HepG2 (cell line): Measurements from ENCODE around the gene RPRD1A. TPM values are rescaled to one million over a fixed set of nuclear protein-coding genes. Genes with fewer than 3 reads are reported as not detected.
A peak's percentile ranks its signal among the peaks of the same experiment; 100 is the strongest.

Experiments
- ATAC-seq: fragments of 200-7000 bp; cut with Tn5 transposase; 3 replicates; pipeline ENCODE4 v1.9.1; 2020; ENCODE audit warnings: mild to moderate bottlenecking, moderate library complexity
- BruUV-seq: library from RNA; stranded (reverse); fragments of 400-500 nt; replicated peaks from 2 replicates; lab custom pipeline; 2021; lab: Mats Ljungman, UMichigan
- CTCF ChIA-PET: fragments of 300-600 bp; formaldehyde crosslinking; extraction: SDS; loops from one replicate; lab custom pipeline; 2021; ENCODE audit warnings: low total read pairs, inconsistent platforms, low intra/inter-chr PET ratio; lab: Yijun Ruan, JAX
- POLR2A ChIA-PET: fragments of 350-600 bp; sonication (Branson Sonifier 250); formaldehyde crosslinking; loops from one replicate; lab custom pipeline; 2020; ENCODE audit warnings: antibody characterized with exemption, inconsistent platforms; lab: Yijun Ruan, JAX
- DNase-seq: peaks from one replicate; pipeline ENCODE4 v3.0.0-alpha.2; 2015; ENCODE audit warnings: low spot score
- FAIRE-seq: peaks from 3 replicates; lab custom pipeline; 2011; peaks lifted over from hg19 to GRCh38; lab: Jason Lieb, UNC
- H2AFZ ChIP-seq: one replicate; pipeline ENCODE4 v1.6.1; 2011; ENCODE audit warnings: low read length, inconsistent platforms
- H3K27ac ChIP-seq: fragments of 300-600 bp; 3 replicates; pipeline ENCODE4 v1.8.0; 2011; ENCODE audit warnings: mixed run types, mild to moderate bottlenecking, mixed read lengths, low read length, inconsistent platforms; ENCODE audit not compliant: insufficient read depth; ENCODE audit errors: extremely low read length
- H3K27me3 ChIP-seq, 2 experiments: fragments of 200-600 bp in 1 of 2; 2 replicates in 1 of 2; 3 replicates in 1 of 2; pipeline versions ENCODE4 v1.6.0 to v1.8.0; 2011; ENCODE audit warnings: low read length in 2 of 2, mild to moderate bottlenecking in 2 of 2, moderate library complexity in 2 of 2, inconsistent platforms in 1 of 2; ENCODE audit not compliant: insufficient read depth in 2 of 2, control insufficient read depth in 1 of 2
- H3K36me3 ChIP-seq, 2 experiments: fragments of 200-600 bp in 1 of 2; replicated peaks in 1 of 2; 2 replicates in 1 of 2; 3 replicates in 1 of 2; pipeline versions ENCODE4 v1.5.1 to v1.8.0; 2011; ENCODE audit warnings: low read length in 2 of 2, inconsistent platforms in 1 of 2; ENCODE audit not compliant: insufficient read depth in 2 of 2, control insufficient read depth in 1 of 2
- H3K4me1 ChIP-seq: 2 replicates; pipeline ENCODE4 v1.5.1; 2012; ENCODE audit warnings: low read length, inconsistent platforms; ENCODE audit not compliant: insufficient read depth
- H3K4me2 ChIP-seq: 2 replicates; pipeline ENCODE4 v1.6.0; 2011; ENCODE audit warnings: low read depth, low read length, inconsistent platforms
- H3K4me3 ChIP-seq, 3 experiments: fragments of 200-600 bp in 1 of 3; sonication (generic), shearing (Covaris generic) in 1 of 3; replicated peaks in 1 of 3; 2 replicates each; pipeline ENCODE4 v1.5.1; 2011 to 2016; ENCODE audit warnings: low read length in 3 of 3, inconsistent platforms in 2 of 3, low read depth in 2 of 3, mild to moderate bottlenecking in 2 of 3, control low read depth in 1 of 3, mixed read lengths in 1 of 3; ENCODE audit not compliant: insufficient read depth in 1 of 3
- H3K79me2 ChIP-seq: one replicate; pipeline ENCODE4 v1.6.1; 2011; ENCODE audit warnings: low read length, inconsistent platforms; ENCODE audit not compliant: insufficient read depth
- H3K9ac ChIP-seq: 2 replicates; pipeline ENCODE4 v1.6.0; 2011; ENCODE audit warnings: mild to moderate bottlenecking, low read depth, low read length, inconsistent platforms; ENCODE audit not compliant: insufficient read depth
- H3K9me3 ChIP-seq: 2 replicates; pipeline ENCODE4 v1.5.1; 2012; ENCODE audit warnings: mild to moderate bottlenecking, low read length
- H4K20me1 ChIP-seq: 2 replicates; pipeline ENCODE4 v1.6.0; 2011; ENCODE audit warnings: inconsistent platforms, mild to moderate bottlenecking, low read length, moderate library complexity; ENCODE audit not compliant: insufficient read depth
- ARID5B ChIP-seq: IDR thresholded peaks from 2 replicates; pipeline ENCODE4 v1.4.0; 2020; ENCODE audit warnings: mild to moderate bottlenecking, missing genetic modification reagents
- CEBPG ChIP-seq: IDR thresholded peaks from 2 replicates; pipeline ENCODE4 v1.6.1; 2016
- FOXA1 ChIP-seq, 2 experiments: fragments of 450-650 bp in 1 of 2; sonication (generic) in 1 of 2; formaldehyde crosslinking in 1 of 2; IDR thresholded peaks; 2 replicates each; pipeline versions ENCODE4 v1.4.0 to v1.6.1; 2016 to 2020; ENCODE audit warnings: missing genetic modification reagents in 1 of 2
- GATAD2A ChIP-seq: IDR thresholded peaks from 2 replicates; pipeline ENCODE4 v1.6.1; 2016
- GTF3A ChIP-seq: sonication (generic); formaldehyde crosslinking; conservative IDR thresholded peaks from 2 replicates; pipeline ENCODE4 v1.4.0; 2020; ENCODE audit warnings: mild to moderate bottlenecking, missing genetic modification reagents
- HNF4A ChIP-seq: sonication (generic); formaldehyde crosslinking; IDR thresholded peaks from 2 replicates; pipeline ENCODE4 v1.4.0; 2020; ENCODE audit warnings: missing genetic modification reagents
- MATR3 ChIP-seq: sonication (generic); formaldehyde crosslinking; IDR thresholded peaks from 2 replicates; pipeline ENCODE4 v1.4.0; 2020; ENCODE audit warnings: missing genetic modification reagents
- NFIB ChIP-seq: sonication (generic); formaldehyde crosslinking; IDR thresholded peaks from 2 replicates; pipeline ENCODE4 v1.9.0; 2021; ENCODE audit warnings: missing genetic modification reagents, mild to moderate bottlenecking, borderline replicate concordance
- PAXIP1 ChIP-seq: sonication (generic); formaldehyde crosslinking; conservative IDR thresholded peaks from 2 replicates; pipeline ENCODE4 v1.4.0; 2020; ENCODE audit warnings: mild to moderate bottlenecking, missing genetic modification reagents, moderate library complexity
- SMARCC2 ChIP-seq: fragments of 450-650 bp; IDR thresholded peaks from 2 replicates; pipeline ENCODE4 v1.6.1; 2017; ENCODE audit warnings: antibody characterized with exemption, mild to moderate bottlenecking
- YY1 ChIP-seq: IDR thresholded peaks from 2 replicates; pipeline ENCODE4 v1.6.1; 2011; ENCODE audit warnings: low read length, low read depth, moderate library complexity, mild to moderate bottlenecking; ENCODE audit not compliant: insufficient read depth, insufficient replicate concordance
- ZBTB21 ChIP-seq: sonication (generic); formaldehyde crosslinking; IDR thresholded peaks from 2 replicates; pipeline ENCODE4 v1.4.0; 2020; ENCODE audit warnings: missing genetic modification reagents
- ZNF124 ChIP-seq: sonication (generic); formaldehyde crosslinking; IDR thresholded peaks from 2 replicates; pipeline ENCODE4 v1.4.0; 2020; ENCODE audit warnings: missing genetic modification reagents
- ZNF580 ChIP-seq: IDR thresholded peaks from 2 replicates; pipeline ENCODE4 v1.6.1; 2016; ENCODE audit warnings: low read depth, borderline replicate concordance
- ZNF652 ChIP-seq: IDR thresholded peaks from 2 replicates; pipeline ENCODE4 v1.6.1; 2016; ENCODE audit warnings: low read depth, borderline replicate concordance
- ZNF780A ChIP-seq: sonication (generic); formaldehyde crosslinking; IDR thresholded peaks from 2 replicates; pipeline ENCODE4 v1.8.0; 2022; ENCODE audit warnings: mild to moderate bottlenecking, missing genetic modification reagents, moderate library complexity
- ZSCAN12 ChIP-seq: sonication (generic); formaldehyde crosslinking; IDR thresholded peaks from 2 replicates; pipeline ENCODE4 v1.9.0; 2021; ENCODE audit warnings: mild to moderate bottlenecking, missing genetic modification reagents
- WGBS: methylation state at CpG from one replicate; pipeline ENCODE4 v1.1.6; 2017; ENCODE audit warnings: low lambda C conversion rate; 5-methylcytosine and 5-hydroxymethylcytosine counted together
- in situ Hi-C: cut with HindIII; loops from 2 replicates; pipeline ENCODE4 v1.10.0; 2017; ENCODE audit warnings: low pct_unique_long_range_greater_than_20kb; ENCODE audit not compliant: extremely low pct_ligation_motif_present
- intact Hi-C: fragments of 100-400 bp; cut with micrococcal nuclease; formaldehyde crosslinking; loops from one replicate; pipeline ENCODE4 v1.10.0; 2022; ENCODE audit not compliant: unreplicated experiment
- polyA plus RNA-seq, 8 experiments: library from polyadenylated mRNA; depleted of rRNA in 3 of 8; stranded (reverse) in 7 of 8; unstranded in 1 of 8; fragments of >200 nt; fragmentation: Illumina TruSeq in 4 of 8; extraction: Trizol in 4 of 8; gene quantifications; 2 replicates each; pipeline versions ENCODE4 v1.2.1 to v1.2.3, GENCODE V29; 2011 to 2016; ENCODE audit warnings: low read depth in 4 of 8, missing spikeins in 1 of 8, mixed read lengths in 1 of 8; ENCODE audit not compliant: insufficient read depth in 1 of 8
- total RNA-seq, 5 experiments: library from RNA; depleted of rRNA; stranded (reverse); fragments of >200 nt; fragmentation: Illumina TruSeq; extraction: Trizol; gene quantifications; 2 replicates each; pipeline ENCODE4 v1.2.3, GENCODE V29; 2016; ENCODE audit warnings: low read depth in 1 of 5
- TF ChIP-seq, protein P1 (sequence below): sonication (generic); formaldehyde crosslinking; IDR thresholded peaks from 2 replicates; pipeline ENCODE4 v1.9.0; 2021; ENCODE audit warnings: missing genetic modification reagents, borderline replicate concordance

The RPRD1A gene
- total and polyA plus RNA-seq, 2 of the 13 experiments (the other 11 are each of a cell fraction or from before 2014, with no cell fraction given): 42.5 to 78.2 TPM

- H3K9ac ChIP-seq: no peak overlapping the region
- CTCF ChIA-PET: no interaction called here
- BruUV-seq: no TSS peak
- DNase-seq (peak; percentile 33), FAIRE-seq (no peak), ATAC-seq (peak; percentile 63)
- H3K9me3 ChIP-seq: no peaks in the 10 kb centered on the region
- no peaks in the 10 kb centered on the region for H3K79me2 ChIP-seq
- H3K36me3 ChIP-seq: no peaks in the 10 kb centered on the region
- peaks cover 13% of the 10 kb centered on the region for H3K4me1 ChIP-seq
- H3K4me2 ChIP-seq: no peak overlapping the region
- no peak overlapping the region for H3K27ac ChIP-seq
- H3K27me3 ChIP-seq: no peaks in the 10 kb centered on the region; a peak in 1 of 5 replicates
- intact Hi-C loops (no loop called here), in situ Hi-C loops (no loop called here)
- no peaks in the 10 kb centered on the region for H4K20me1 ChIP-seq
- no peak overlapping the region for H3K4me3 ChIP-seq
- POLR2A ChIA-PET: no interaction called here
- WGBS: 11% methylated on average over 2 of the region's 2 CpGs
- H2AFZ ChIP-seq: no peak overlapping the region
- TF ChIP-seq ZNF780A (CRISPR knock-in tag) (no peak), NFIB (CRISPR knock-in tag) (no peak), FOXA1 (IDR thresholded peaks at IDR 0.05) (no peak), FOXA1 (CRISPR knock-in tag; IDR thresholded peaks at IDR 0.05) (no peak), ARID5B (CRISPR knock-in tag) (no peak), ZNF124 (CRISPR knock-in tag) (no peak), ZNF580 (CRISPR knock-in tag) (no peak), ZSCAN12 (CRISPR knock-in tag) (no peak), MATR3 (no peak), YY1 (no peak), PAXIP1 (CRISPR knock-in tag) (0 out of 2 replicates have a peak, but pooled peaks have one; percentile 22), CEBPG (CRISPR knock-in tag) (peak; percentile 73), GTF3A (no peak), ZBTB21 (CRISPR knock-in tag) (no peak), HNF4A (peak; percentile 53), SMARCC2 (no peak), GATAD2A (CRISPR knock-in tag) (0 out of 2 replicates have a peak, but pooled peaks have one; percentile 13), ZNF652 (no peak)
- TF ChIP-seq, protein P1, sequence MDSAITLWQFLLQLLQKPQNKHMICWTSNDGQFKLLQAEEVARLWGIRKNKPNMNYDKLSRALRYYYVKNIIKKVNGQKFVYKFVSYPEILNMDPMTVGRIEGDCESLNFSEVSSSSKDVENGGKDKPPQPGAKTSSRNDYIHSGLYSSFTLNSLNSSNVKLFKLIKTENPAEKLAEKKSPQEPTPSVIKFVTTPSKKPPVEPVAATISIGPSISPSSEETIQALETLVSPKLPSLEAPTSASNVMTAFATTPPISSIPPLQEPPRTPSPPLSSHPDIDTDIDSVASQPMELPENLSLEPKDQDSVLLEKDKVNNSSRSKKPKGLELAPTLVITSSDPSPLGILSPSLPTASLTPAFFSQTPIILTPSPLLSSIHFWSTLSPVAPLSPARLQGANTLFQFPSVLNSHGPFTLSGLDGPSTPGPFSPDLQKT (CRISPR knock-in tag): no peak
Measured at GRCh38 chr18:36006997-36007396, 60.4 kb downstream of the RPRD1A start.
